ENCODE data around the gene LUC7L.
"Not testable (repeated sequence)": the region's sequence is repeated elsewhere in the genome, so short reads cannot be mapped to it uniquely, and the experiment has no call there.

LUC7L gene

GRCh38 chr16:228151-228851 is 948 bp downstream of the LUC7L start:
- no peak for DNase-seq

- no peak for DNase-seq
Measured at GRCh38 chr16:220021-220420, 9.2 kb downstream of the LUC7L start.

GRCh38 chr16:212999-213398 is 16.2 kb downstream of the LUC7L start:
- no peak for DNase-seq

- DNase-seq: not testable (repeated sequence)
Measured at GRCh38 chr16:211631-212180, 17.5 kb downstream of the LUC7L start.

GRCh38 chr16:209359-209758 is 19.9 kb downstream of the LUC7L start:
- not testable (repeated sequence) for DNase-seq

- DNase-seq: not testable (repeated sequence)
Measured at GRCh38 chr16:204046-204445, 25.2 kb downstream of the LUC7L start.

GRCh38 chr16:203246-203645 is 26.0 kb downstream of the LUC7L start:
- no peak for DNase-seq

GRCh38 chr16:200388-200787 is 28.9 kb downstream of the LUC7L start:
- no peak for DNase-seq

GRCh38 chr16:194516-194915 is 34.7 kb downstream of the LUC7L start:
- DNase-seq: no peak

GRCh38 chr16:193441-193840 is 35.8 kb downstream of the LUC7L start:
- no peak for DNase-seq

- DNase-seq: no peak
Measured at GRCh38 chr16:192686-193085, 36.6 kb downstream of the LUC7L start.

- DNase-seq: no peak
Measured at GRCh38 chr16:191831-192230, 37.4 kb downstream of the LUC7L start.

- no peak for DNase-seq
Measured at GRCh38 chr16:189604-190186, 39.6 kb downstream of the LUC7L start.

- no peak for DNase-seq
Measured at GRCh38 chr16:188674-189073, 40.6 kb downstream of the LUC7L start.

- no peak for DNase-seq
Measured at GRCh38 chr16:187330-187729, 41.9 kb downstream of the LUC7L start.

- DNase-seq: no peak
Measured at GRCh38 chr16:185691-186090, 43.6 kb downstream of the LUC7L start.

GRCh38 chr16:185213-185612 is 44.0 kb downstream of the LUC7L start:
- DNase-seq: no peak

GRCh38 chr16:183005-183404 is 46.2 kb downstream of the LUC7L start:
- no peak for DNase-seq

- peak in 1 of 2 donors; percentile 55 for DNase-seq
Measured at GRCh38 chr16:181565-182021, 47.7 kb downstream of the LUC7L start.

GRCh38 chr16:180681-181564 is 48.3 kb downstream of the LUC7L start:
- DNase-seq: no peak

GRCh38 chr16:180101-180675 is 49.1 kb downstream of the LUC7L start, which contains the start of gene HBQ1:
TSS of gene HBQ1 (plus strand) at chr16:180459. CDS start at chr16:180487, 28 bp downstream.
- DNase-seq: no peak

GRCh38 chr16:179211-180092 is 49.8 kb downstream of the LUC7L start:
- DNase-seq: no peak

Data from hippocampal formation (tissue), 2 donors.